GM12878 (cell line): ENCODE results near the gene NFE2L3. TPM values are rescaled to one million over a fixed set of nuclear protein-coding genes. Genes with fewer than 3 reads are reported as not detected.
A peak's percentile ranks its signal among the peaks of the same experiment; 100 is the strongest.

Experiments
- ATAC-seq: fragments of 200-7000 bp; cut with Tn5 transposase; 3 replicates; pipeline ENCODE4 v1.9.1; 2020; ENCODE audit warnings: mild to moderate bottlenecking, moderate library complexity
- BruUV-seq: library from RNA; stranded (reverse); fragments of 400-500 nt; replicated peaks from 2 replicates; lab custom pipeline; 2021; lab: Mats Ljungman, UMichigan
- CTCF ChIA-PET: fragments of 300-600 bp; sonication (Branson Sonifier 250); formaldehyde crosslinking; extraction: SDS; loops from one replicate; lab custom pipeline; 2021; ENCODE audit warnings: inconsistent platforms; lab: Yijun Ruan, JAX
- POLR2A ChIA-PET: fragments of 350-600 bp; formaldehyde crosslinking; extraction: SDS; loops from one replicate; lab custom pipeline; 2021; ENCODE audit warnings: inconsistent platforms; lab: Charles Lee
- RAD21 ChIA-PET: fragments of 300-600 bp; sonication (Branson Sonifier 250); formaldehyde crosslinking; loops from one replicate; lab custom pipeline; 2023; ENCODE audit warnings: antibody characterized with exemption; ENCODE audit not compliant: unreplicated experiment; lab: Charles Lee
- SMC1A ChIA-PET: fragments of 300-600 bp; sonication (Branson Sonifier 250); formaldehyde crosslinking; loops from one replicate; lab custom pipeline; 2023; ENCODE audit not compliant: unreplicated experiment, uncharacterized antibody; lab: Charles Lee
- DNase-seq: peaks from one replicate; pipeline ENCODE4 v3.0.0-alpha.2; 2011; ENCODE audit warnings: low read depth, low spot score
- FAIRE-seq: peaks from 3 replicates; lab custom pipeline; 2011; peaks lifted over from hg19 to GRCh38; lab: Jason Lieb, UNC
- H2AFZ ChIP-seq: 2 replicates; pipeline ENCODE4 v1.6.0; 2011; ENCODE audit warnings: low read depth, low read length, control low read depth; ENCODE audit not compliant: control insufficient read depth
- H3K27ac ChIP-seq: 2 replicates; pipeline ENCODE4 v1.5.1; 2011; ENCODE audit warnings: control low read depth; ENCODE audit not compliant: control insufficient read depth, insufficient read depth
- H3K27me3 ChIP-seq, 2 experiments: replicated peaks in 1 of 2; 2 replicates each; pipeline versions ENCODE4 v1.6.0 to v1.6.1; 2011; ENCODE audit warnings: low read length in 1 of 2; ENCODE audit not compliant: control insufficient read depth in 2 of 2, insufficient read depth in 2 of 2
- H3K36me3 ChIP-seq, 2 experiments: 2 replicates each; pipeline ENCODE4 v1.5.1; 2011; ENCODE audit warnings: low read length in 1 of 2; ENCODE audit not compliant: control insufficient read depth in 2 of 2, insufficient read depth in 2 of 2
- H3K4me1 ChIP-seq: 2 replicates; pipeline ENCODE4 v1.6.1; 2011; ENCODE audit warnings: mild to moderate bottlenecking, low read length, moderate library complexity, mixed read lengths; ENCODE audit not compliant: control insufficient read depth, insufficient read depth
- H3K4me2 ChIP-seq: 2 replicates; pipeline ENCODE4 v1.6.0; 2011; ENCODE audit warnings: control low read depth; ENCODE audit not compliant: control insufficient read depth, insufficient read depth
- H3K4me3 ChIP-seq: fragments of 200-600 bp; sonication (generic); 2 replicates; pipeline ENCODE4 v1.5.1; 2016
- H3K79me2 ChIP-seq: 2 replicates; pipeline ENCODE4 v1.6.0; 2011; ENCODE audit warnings: low read length; ENCODE audit not compliant: control insufficient read depth, insufficient read depth
- H3K9ac ChIP-seq: 2 replicates; pipeline ENCODE4 v1.8.0; 2011; ENCODE audit warnings: low read length, control low read depth, mixed read lengths; ENCODE audit not compliant: control insufficient read depth, insufficient read depth
- H3K9me3 ChIP-seq: replicated peaks from 3 replicates; pipeline ENCODE4 v1.5.1; 2011; ENCODE audit warnings: mild to moderate bottlenecking, low read length; ENCODE audit not compliant: control insufficient read depth, insufficient read depth
- H4K20me1 ChIP-seq: 2 replicates; pipeline ENCODE4 v1.6.0; 2011; ENCODE audit not compliant: control insufficient read depth, insufficient read depth
- CHD1 ChIP-seq: IDR thresholded peaks from 2 replicates; pipeline ENCODE4 v1.6.1; 2012; ENCODE audit warnings: low read depth, low read length, improper control_type of control experiment
- POLR2A ChIP-seq: IDR thresholded peaks from 2 replicates; pipeline ENCODE4 v1.6.1; 2011; ENCODE audit warnings: low read depth, mild to moderate bottlenecking, low read length
- TCF3 ChIP-seq: IDR thresholded peaks from 2 replicates; pipeline ENCODE4 v1.6.1; 2012; ENCODE audit warnings: low read depth, mild to moderate bottlenecking, low read length, borderline replicate concordance; ENCODE audit not compliant: insufficient read depth
- WGBS: methylation state at CpG from one replicate; pipeline ENCODE4 v1.1.6; 2016; ENCODE audit warnings: low lambda C conversion rate; ENCODE audit not compliant: insufficient replicate concordance, insufficient coverage; ENCODE audit errors: missing lambda C conversion rate; 5-methylcytosine and 5-hydroxymethylcytosine counted together
- in situ Hi-C: fragments of 300-500 bp; cut with MboI; formaldehyde crosslinking; loops from 9 replicates; pipeline ENCODE4 v1.14.3; 2018; ENCODE audit warnings: mixed read lengths
- intact Hi-C: fragments of 100-400 bp; cut with micrococcal nuclease; formaldehyde crosslinking; loops from one replicate; pipeline ENCODE4 v1.14.2; 2022; ENCODE audit not compliant: unreplicated experiment
- polyA plus RNA-seq, 11 experiments: library from polyadenylated mRNA; depleted of rRNA in 4 of 11; unstranded in 6 of 11; stranded (reverse) in 5 of 11; fragments of >200 nt; fragmentation: Nextera tagmentation in 4 of 11; fragmentation: Illumina TruSeq in 1 of 11; extraction: Ambion mirVana in 4 of 11; extraction: Trizol in 1 of 11; gene quantifications; 1 replicate in 1 of 11; 2 replicates in 10 of 11; pipeline versions ENCODE4 v1.2.1 to v1.2.3, GENCODE V29; 2011 to 2016; ENCODE audit warnings: inconsistent platforms in 2 of 11, missing spikeins in 2 of 11, low read depth in 1 of 11
- total RNA-seq, 4 experiments: library from RNA; depleted of rRNA in 3 of 4; stranded (reverse); fragments of >200 nt in 3 of 4; fragmentation: Illumina TruSeq in 1 of 4; extraction: Trizol in 1 of 4; gene quantifications; 2 replicates each; pipeline versions ENCODE4 v1.2.1 to v1.2.3, GENCODE V29; 2013 to 2021
- TF ChIP-seq, protein P1 (sequence below): fragments of 450-650 bp; IDR thresholded peaks from 2 replicates; pipeline ENCODE4 v1.6.1; 2016; ENCODE audit warnings: mild to moderate bottlenecking

NFE2L3 gene
- total and polyA plus RNA-seq, 10 of the 15 experiments (the other 5 are each of a cell fraction or from before 2014, with no cell fraction given): 4.4 to 34.9 (median 13.0) TPM

DNA sequence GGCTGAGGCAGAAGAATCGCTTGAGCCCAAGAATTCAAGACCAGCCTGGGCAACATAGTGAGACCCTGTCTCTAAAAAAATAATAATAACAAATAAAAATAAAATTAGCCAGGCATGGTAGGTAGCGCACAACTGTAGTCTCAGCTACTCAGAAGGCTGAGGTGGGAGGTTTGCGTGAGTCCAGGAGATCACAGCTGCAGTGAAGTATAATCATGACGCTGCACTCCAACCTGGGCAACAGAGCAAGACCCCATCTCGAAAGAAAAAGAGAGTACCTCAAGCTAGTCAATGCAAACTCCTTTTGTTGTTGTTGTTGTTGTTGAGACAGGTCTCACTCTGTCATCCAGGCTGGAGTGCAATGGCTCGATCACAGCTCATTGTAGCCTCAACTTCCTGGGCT is 34.0 kb upstream of the NFE2L3 start:
- Histone ChIP-seq H3K9ac (no peak overlapping the region), H3K4me2 (no peak overlapping the region), H3K4me3 (no peak overlapping the region), H3K36me3 (no peaks in the 10 kb centered on the region), H3K27me3 (no peaks in the 10 kb centered on the region), H3K79me2 (no peaks in the 10 kb centered on the region), H3K27ac (no peak overlapping the region), H3K9me3 (no peaks in the 10 kb centered on the region), H3K4me1 (peaks cover 7% of the 10 kb centered on the region), H4K20me1 (no peaks in the 10 kb centered on the region)
- RAD21 ChIA-PET: interaction anchor here (1.9 kb wide), 1 partner anchor 28 kb away, joined by 4 read pairs; no protein-coding TSS in a partner anchor
- SMC1A ChIA-PET: interaction anchor here (0.5 to 2.2 kb wide), 6 partner anchors 11 to 247 kb away, joined by 3 to 6 read pairs (median 4); partner anchors contain the start of gene NFE2L3
- ATAC-seq (no peak), DNase-seq (no peak), FAIRE-seq (no peak)
- WGBS: 79% methylated on average over 6 of the region's 6 CpGs
- intact Hi-C loops: no loop called here
- CTCF ChIA-PET: interaction anchor here (0.5 to 2.2 kb wide), 2 partner anchors 27 to 39 kb away, joined by 3 to 7 read pairs; no protein-coding TSS in a partner anchor
- in situ Hi-C loops: no loop called here
- BruUV-seq: no TSS peak
- POLR2A ChIA-PET: no interaction called here
- no peak for TF ChIP-seq CHD1
- TF ChIP-seq TCF3: no peak
- TF ChIP-seq, all 136 proteins: peak for 0
- no peak overlapping the region for H2AFZ ChIP-seq

- H3K27me3 ChIP-seq: no peaks in the 10 kb centered on the region; a peak in 1 of 4 replicates
- intact Hi-C loops: no loop called here
- BruUV-seq: no TSS peak
- no peak overlapping the region for H3K27ac ChIP-seq
- no peaks in the 10 kb centered on the region for H3K9me3 ChIP-seq
- 70% methylated on average over 4 of the region's 4 CpGs for WGBS
- SMC1A ChIA-PET: no interaction called here
- no peak overlapping the region for H2AFZ ChIP-seq
- ATAC-seq: no peak
- RAD21 ChIA-PET: no interaction called here
- FAIRE-seq: no peak
- TF ChIP-seq, protein P1, sequence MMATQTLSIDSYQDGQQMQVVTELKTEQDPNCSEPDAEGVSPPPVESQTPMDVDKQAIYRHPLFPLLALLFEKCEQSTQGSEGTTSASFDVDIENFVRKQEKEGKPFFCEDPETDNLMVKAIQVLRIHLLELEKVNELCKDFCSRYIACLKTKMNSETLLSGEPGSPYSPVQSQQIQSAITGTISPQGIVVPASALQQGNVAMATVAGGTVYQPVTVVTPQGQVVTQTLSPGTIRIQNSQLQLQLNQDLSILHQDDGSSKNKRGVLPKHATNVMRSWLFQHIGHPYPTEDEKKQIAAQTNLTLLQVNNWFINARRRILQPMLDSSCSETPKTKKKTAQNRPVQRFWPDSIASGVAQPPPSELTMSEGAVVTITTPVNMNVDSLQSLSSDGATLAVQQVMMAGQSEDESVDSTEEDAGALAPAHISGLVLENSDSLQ: peak; percentile 83
- TF ChIP-seq POLR2A: no peak
- H3K4me2 ChIP-seq: no peak overlapping the region
- no peaks in the 10 kb centered on the region for H3K79me2 ChIP-seq
- no peaks in the 10 kb centered on the region for H3K36me3 ChIP-seq
- no peak overlapping the region for H3K4me3 ChIP-seq
- H4K20me1 ChIP-seq: no peaks in the 10 kb centered on the region
- H3K4me1 ChIP-seq: peaks cover 4% of the 10 kb centered on the region
- in situ Hi-C loops: no loop called here
- CTCF ChIA-PET: no interaction called here
- POLR2A ChIA-PET: no interaction called here
- H3K9ac ChIP-seq: no peak overlapping the region
- DNase-seq: no peak
Measured at GRCh38 chr7:26122745-26123144, 29.3 kb upstream of the NFE2L3 start.
